Glomerular visceral epithelial cell (primary cell): Measurements from ENCODE around the gene GPC3.

Source experiments
- DNase-seq: peaks from one replicate; pipeline ENCODE4 v3.0.0-alpha.2; 2016; ENCODE audit errors: extremely low spot score

GPC3 gene

DNA sequence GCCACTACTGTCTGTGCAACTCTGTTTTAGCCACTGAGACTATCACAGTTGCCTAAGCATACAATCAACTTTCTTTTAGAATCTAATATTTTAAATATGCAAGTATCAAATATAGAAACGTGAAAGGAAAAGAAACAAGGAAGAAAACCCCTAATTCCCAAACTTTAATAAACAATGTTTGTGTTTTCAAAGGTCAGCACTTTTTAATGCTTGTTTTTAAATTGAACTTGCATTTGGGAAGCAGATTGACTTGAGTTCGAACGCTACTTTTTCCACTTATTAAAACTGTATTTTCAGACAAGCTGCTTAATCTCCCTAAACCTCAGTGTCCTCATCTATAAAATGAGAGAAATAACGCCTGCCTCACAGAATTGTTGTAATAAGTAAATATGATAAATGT lies 384.3 kb downstream of the GPC3 start:
- DNase-seq = no peak

DNA sequence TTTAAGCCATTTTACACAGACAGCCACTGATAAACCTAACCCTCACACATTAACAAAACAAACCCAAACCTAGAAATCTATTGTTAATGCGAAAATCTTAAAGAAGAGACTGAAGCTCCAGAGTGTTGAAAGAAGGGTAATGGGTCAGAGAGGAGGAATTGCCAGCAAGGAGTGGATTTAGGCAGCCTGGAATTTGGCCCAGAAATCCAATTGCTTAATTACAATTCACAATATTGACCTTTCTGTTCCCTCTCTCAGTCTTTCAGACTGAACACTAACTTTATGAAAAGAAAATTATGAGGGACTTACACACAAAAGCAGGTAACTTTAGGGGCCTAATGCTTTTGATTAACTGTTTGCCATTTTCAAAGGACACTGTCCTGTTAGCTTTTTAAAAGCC lies 384.9 kb downstream of the GPC3 start:
- DNase-seq = no peak

DNA sequence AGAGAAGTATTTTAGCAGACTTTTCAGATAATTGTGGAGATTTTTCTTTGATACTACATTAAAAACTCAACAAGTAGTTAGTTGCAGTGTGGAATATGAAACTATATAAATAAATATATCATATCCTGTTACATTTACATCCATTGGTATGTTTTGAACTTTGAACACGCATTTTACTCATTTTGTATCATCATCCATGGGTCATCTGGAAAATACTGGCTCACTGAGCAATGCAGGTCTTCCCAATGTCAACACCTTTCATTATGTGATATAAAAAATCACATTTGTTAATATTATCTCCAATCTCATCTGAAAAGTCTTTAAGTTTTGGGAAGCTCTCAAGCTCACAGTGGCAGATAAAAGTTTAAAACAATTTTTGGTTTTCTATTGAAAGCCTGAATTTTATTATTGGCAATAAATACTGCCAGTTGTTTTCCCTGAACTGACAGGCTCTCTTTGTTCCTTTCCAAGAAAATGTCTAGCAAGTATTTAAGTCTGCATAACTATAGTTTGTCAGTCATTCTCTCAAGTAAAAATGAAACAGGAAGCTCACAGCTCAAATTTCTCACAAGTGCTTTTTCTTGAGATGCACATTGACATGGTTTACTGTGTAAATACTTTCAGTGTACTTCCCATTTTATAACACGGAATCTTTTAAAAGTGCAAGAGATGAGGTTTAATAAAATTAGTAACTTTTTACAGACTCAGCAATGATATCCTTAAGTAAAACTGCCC lies 386.6 kb downstream of the GPC3 start:
- DNase-seq = no peak

DNA sequence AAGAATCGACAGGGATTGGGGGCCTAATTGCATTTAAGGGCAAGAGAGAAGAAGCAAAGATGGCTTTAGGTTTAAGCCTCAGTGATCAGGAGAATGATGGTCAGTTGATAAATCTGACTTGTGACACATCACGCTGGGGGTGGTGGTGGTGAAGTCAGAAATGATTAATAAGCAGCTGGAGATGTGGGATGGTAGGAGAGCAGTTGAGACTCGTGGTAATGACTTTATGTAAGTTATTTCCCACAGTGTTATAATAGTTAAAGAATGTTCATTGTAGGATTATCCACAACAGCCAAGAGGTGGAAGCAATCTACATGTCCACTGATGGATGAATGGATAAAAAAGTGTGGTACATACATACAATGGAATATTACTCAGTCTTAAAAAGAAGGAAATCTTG lies 391.2 kb downstream of the GPC3 start:
- peak; percentile 71 for DNase-seq

DNA sequence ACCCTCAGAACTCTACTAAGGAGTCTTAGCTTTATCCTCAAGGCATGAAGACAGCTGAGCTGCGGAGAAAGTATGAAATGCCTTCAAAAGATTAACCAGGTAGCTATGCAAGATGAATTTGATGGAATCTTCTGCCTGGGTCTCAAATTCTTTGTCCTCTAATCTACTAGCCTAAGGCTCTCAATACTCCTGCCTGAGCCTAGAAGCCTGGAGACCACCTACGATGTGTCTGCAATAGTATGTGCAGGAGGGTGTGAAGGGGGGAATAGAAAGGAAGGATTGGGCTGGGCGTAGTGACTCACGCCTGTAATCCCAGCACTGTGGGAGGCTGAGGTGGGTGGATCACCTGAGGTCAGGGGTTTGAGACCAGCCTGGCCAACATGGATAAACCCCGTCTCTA lies 391.9 kb downstream of the GPC3 start:
- no peak for DNase-seq

DNA sequence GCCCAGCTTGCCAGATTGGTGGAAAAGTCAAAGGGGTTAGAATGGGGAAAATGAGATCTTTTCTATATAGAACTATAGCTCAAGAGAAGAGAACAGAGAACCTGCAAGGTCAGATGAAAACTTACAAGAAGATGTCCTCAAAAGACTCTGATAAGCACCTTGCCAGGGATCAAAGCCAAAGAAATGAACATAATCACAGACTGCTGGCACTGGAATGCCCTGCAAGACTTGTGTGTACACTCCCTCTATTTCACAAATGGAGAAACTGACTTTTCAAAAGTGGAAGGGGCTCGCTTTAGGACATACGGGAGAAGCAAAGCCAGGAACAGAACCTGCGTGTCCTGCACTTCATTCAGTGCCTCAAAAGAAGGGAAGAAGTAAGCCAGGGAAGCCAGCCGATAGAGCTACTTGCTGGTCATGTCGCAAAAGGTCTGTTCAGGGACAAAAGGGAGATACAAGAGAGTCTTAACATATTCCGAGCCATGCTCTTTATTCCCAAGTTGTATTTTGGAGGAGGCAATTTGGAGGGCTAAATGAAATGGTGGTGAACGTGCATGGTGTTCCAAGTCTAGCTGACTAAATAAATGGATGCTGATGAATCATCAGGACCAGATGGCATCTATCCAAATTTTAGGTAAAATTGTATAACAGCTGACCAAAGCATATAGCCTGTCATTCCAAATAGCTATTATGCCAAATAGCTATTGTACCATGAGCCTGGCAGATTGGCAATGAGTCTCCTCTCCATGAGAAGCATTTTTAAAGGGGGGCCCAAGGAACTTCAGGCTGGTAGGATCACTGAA lies 394.5 kb downstream of the GPC3 start:
- no peak for DNase-seq

DNA sequence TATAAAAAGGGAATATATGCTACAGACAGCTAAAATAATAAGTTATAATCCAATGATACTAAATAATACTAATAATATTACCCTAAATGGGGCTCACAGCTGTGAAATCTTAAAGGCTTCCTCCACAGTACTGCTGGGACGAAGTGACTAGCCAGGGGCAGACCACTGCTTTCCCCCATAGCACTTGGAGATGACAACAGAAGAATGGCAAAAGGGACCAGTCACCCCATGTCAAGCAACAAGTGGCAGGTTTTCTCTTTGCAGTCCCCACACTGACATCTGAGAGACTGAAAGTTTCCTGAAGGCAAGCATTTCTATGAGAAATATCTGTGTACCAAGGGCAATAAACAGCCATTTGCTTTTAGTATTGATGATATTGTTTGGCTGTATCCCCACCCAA lies 396.6 kb downstream of the GPC3 start:
- DNase-seq = no peak

DNA sequence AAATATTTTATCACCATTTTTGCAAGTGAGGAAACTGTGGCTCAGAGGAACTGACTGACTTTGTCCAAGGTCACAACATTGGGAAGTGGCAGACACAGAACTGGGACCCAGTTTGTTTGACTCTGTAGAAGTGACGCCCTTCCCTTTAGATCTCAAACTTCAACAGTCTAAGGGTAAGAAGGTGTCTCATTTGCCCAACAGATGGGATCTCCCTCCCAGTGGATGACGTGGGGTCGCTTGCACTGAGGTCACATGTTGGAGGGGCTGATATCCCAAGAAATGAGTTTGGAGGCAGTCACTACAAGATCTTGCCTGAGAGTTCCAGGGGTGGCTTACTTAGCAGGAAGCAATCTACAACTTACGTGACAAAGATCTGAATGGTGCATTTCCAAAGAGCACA lies 397.6 kb downstream of the GPC3 start:
- DNase-seq = no peak

DNA sequence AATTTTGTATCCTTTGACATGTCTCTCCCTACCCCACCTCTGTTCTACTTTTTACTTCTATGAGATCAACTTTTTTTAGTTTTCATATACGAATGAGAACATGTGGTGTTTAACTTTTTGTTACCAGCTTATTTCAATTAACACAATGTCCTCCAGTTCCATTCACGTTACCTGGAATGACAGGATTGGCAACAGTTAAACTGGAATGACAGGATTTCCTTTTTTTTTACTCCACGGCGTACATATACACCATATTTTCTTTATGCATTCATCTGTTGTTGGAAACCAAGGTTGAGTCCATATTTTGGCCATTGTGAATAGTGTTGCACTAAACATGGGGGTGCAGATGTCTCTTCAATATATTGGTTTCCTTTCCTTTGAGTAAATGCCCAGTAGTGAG lies 398.3 kb downstream of the GPC3 start:
- no peak for DNase-seq

DNA sequence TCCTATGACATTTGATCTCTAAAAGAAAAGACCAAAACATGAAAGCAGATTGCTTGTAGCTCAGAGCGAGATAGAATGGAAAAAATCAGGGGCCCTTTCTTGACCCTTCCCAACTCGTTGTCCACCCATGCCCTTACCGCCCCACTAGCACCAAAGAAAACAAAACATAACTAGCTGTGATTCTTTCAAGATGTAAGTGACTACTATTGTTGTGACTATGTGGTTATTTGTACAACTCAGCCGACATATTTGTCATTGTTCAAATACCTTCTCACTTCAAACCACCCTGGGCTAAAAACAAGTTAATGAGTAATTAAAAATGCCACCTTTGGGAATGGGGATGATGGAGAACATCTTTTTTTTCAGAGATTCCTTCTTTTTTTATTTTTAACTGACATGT lies 399.0 kb downstream of the GPC3 start:
- no peak for DNase-seq

DNA sequence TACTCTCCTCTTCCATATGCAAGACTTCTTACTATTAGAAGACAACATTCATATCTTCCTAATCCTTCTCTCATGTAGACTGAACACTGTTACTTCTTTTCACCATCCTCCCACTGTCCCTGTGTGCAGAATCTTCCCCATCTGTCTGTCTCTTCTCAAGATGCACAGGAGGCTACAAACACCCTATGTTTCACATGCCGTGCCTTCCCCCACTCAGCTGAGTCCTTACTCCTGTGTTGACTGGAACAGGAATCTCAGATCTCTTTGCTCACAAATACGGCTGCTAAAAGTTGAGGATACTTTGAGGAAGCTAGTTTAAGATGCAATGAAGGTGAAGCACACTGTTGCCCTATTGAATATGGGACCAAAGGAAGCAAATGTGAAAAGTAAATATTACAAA lies 401.6 kb downstream of the GPC3 start:
- DNase-seq = no peak

DNA sequence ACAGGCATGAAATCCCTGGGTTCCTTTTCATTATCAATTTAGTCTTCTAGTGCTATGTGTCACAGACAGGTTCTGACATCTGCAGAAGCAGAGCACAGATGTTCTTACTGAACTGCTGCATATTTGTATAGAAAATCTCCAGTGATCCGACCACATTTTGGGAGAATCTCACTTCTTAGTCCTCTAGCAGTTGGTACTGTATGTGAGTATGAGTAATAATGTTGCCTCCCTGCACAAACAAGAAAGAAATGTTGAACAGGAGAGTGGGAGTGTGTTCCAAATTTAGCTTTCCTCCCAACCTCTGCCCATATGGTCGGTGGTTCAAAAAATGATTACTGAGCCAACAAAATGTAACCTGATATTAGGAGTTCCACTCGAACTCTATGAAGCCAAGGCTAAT lies 404.8 kb downstream of the GPC3 start:
- no peak for DNase-seq

DNA sequence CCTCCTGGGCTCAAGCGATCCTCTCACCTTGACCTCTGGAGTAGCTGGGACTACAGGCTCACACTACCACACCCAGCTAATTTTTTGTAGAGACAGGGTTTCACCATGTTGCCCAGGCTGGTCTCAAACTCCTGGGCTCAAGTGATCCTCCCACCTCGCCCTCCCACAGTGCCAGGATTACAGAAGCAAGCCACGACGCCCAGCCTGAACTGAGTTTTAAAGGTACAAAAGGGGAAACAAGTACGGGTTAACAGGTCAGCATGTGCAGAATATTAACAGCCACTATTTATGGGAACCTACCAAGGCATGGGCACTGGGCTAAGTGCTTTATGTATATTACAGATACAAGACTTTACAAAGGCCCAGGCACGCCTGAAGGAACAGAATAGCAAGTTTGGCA lies 405.8 kb downstream of the GPC3 start:
- no peak for DNase-seq

DNA sequence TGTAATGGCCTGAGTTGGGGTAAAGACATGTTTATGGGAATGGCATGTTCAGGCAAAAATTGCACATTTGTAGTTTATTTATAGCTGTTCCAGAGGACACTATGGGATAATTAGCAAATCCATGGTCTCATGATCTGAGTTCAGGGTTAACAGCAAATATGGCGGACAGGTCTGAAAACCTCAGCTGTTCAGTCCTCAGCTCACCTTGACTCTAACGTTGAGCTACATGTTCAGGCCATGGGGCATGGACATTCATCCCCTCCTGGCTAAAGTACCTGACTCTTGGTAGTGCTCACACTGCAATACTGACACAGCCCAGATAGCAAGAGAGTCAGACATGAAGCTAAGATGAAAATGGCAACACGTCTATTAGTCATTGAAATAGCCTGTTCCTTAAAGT lies 408.5 kb downstream of the GPC3 start:
- no peak for DNase-seq

DNA sequence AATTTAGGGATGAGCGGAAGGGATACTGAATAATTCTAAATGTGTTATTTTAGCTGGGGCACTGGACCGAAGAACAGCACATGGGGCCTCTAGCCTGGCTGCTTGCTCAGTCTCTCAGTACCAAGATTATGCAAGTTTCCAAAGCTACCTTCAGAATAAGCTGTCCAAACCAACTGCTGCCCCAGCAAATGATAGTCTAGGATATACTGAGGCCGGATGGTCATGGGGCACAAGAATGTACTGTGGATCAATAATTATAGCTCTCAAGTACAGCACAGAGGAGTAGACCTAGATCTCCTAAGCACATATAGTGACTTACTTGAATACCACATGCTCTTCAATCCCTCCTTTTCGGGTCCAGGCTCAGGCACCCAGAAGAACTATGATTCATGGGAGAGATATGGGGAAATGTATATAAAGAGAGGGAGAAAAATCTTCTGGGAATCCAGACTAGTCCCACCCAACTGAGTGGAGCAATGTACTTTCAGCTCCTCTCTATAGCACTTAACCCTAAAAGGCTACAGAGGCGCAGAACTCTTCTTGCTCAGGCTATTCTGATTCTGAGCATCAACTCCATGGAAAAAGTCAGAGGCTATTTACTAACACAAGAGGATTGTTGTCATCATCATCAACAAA lies 409.8 kb downstream of the GPC3 start:
- no peak for DNase-seq

DNA sequence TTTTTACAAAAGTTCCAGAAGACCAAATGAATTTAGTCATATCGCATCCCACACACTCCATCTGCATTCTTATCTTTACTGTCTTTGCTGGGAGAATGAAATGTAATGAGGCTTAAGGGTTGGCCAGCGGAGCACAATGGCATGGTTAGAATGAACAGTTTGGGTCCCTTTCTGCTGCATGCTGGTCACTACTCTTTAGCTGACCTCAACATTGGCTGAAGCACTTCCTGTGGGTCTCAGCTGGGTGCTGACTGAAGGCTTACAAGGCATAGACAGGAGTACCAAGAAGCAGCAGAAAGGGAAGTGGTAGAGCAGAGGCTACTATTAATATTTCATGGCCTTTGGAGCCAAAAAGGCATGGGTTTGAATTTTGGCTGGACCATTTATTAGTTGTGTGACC lies 410.7 kb downstream of the GPC3 start:
- DNase-seq = no peak

DNA sequence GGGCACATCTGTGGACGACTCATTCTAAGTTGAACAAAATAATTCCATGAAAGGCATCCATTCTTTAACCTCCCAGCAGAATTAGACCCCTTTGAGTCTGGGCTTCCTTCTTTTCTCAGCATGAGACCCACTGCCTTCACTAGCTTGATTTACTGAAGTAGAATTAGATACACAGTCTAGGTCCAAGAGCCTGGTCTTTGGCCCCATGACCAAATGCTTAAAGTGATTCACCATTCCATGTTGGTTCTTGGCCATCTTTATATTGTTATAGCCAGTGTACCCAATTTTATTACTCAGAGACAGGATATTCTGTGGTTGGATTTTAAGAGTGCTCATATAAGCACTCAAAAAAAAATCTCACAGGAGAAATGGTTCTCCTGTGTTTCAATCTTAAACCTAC lies 414.8 kb downstream of the GPC3 start:
- no peak for DNase-seq

DNA sequence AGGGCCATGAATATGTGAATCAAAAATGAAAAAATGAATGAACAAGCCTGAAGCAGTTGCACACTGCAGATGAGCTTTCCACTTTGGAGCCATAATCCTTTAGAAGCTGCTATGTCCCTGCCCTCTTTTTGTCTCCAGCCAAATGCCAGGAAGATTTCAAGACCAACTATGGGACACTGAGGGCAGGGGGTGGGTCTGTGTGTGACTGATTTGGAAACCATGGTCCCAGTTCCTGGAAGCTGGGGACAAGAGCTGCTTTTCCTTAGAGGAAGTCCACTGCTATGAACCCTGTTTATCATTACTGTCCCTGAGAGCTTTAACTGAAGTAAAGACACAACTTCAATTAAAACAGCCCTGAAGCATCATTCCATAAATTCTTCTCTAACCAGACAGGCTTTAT lies 416.2 kb downstream of the GPC3 start:
- DNase-seq = no peak

DNA sequence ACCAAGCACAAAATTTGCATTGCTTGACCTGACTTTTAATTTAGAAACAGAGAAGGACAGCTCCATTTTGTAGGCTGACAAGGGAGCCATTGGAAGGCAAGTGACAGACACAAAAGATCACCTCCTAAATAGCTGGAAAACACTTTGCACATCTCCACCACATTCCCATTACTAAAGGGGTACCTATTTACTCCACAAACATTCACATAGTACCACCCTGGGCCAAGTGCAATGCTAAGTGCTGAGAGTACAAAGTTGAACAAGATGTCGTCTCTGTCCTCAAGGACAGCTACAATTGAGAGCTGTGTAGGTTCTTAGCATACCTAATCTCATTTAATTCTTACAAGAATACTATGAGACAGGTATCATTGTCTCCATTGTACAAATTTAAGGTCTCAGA lies 417.3 kb downstream of the GPC3 start:
- no peak for DNase-seq

DNA sequence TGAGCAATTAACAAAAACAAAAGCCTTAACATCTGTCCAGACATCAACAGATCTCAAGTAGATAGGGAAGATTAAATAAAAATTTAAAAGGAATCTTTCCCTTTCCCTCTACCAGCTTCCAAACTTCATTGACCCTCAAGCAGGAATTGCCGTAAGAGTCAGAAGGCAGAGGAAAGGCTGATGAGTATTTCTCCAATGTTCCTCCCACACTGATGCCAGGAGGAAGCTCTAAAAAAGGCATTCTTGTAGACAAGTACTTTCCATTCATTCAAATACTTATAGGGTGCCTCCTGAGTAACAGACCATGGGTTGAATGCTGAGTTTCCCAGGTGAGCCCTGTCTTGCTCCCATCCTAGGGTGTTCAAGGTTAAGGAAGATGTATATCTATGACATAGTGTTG lies 418.5 kb downstream of the GPC3 start:
- DNase-seq = no peak

DNA sequence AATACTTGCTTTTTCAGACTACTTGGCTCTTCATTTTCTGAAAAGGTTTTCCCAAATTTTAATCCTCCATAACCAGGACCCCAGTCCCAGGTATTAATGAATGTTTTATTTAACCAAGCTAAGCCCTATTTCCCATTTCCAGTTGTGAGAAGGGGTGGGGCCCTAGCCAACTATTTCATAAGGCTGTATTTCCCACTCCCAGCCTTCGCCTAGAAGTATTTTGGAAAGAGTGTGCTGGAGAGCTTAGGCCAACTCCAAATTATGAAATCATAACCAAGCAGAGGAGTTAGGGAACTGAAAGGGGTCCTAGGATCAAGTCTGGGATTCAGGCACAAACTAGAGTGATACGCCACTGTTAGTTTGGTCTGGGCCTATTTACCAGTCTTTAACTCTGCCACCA lies 421.7 kb downstream of the GPC3 start:
- no peak for DNase-seq

DNA sequence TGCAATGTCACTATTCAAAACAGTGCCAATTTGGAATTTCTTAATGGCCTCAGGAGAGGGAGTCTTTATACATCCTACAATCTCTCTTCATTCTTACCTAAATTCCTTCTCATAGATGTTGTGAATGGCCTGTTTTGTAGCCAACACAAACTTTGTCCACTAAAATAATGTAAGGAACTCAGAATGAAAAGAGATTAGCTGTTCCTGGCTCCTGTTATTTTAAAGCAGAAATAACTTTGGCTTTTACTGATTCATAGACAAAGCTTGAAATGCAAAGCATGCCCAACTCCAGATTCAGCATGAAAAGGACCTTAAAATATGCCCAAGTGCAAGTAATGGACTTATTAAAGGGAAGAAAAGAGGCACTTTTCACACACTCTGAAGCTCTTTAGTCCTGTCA lies 424.1 kb downstream of the GPC3 start:
- DNase-seq = no peak

DNA sequence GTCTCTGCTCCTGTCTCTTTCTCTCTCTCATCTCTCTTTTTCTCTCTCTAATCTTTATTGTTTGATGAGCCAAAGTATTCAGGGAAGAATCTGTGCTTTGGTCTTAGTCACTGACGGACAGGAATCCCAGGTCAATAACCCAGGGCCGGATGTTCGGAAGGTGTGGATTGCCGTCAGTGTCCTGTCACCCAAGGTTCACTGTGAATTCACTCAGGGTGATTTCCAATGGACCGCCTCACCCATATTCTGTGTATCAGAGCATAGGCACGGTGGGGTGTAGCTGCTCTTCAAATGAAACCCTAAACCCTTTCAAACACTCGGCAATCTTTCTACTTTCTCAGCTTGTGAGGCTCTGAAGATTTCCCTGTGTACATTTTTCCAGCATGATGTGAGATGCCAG lies 425.5 kb downstream of the GPC3 start:
- DNase-seq = no peak
